Adrenal gland (tissue), 12 donors: ENCODE data around the gene CMKLR1. TPM values are rescaled to one million over a fixed set of nuclear protein-coding genes. Genes with fewer than 3 reads are reported as not detected.

Experiments
- DNase-seq, 7 donors: peaks; one replicate each; pipeline ENCODE4 v3.0.0-alpha.2; 2019 to 2020
- H3K27ac ChIP-seq, 5 donors: fragments of 200-600 bp; sonication (generic) in 4 of 5; 1 replicate in 3 of 5; 2 replicates in 2 of 5; pipeline versions ENCODE4 v1.5.1 to v1.8.0; 2016 to 2020; ENCODE audit warnings: mild to moderate bottlenecking in 1 of 5
- H3K27me3 ChIP-seq: fragments of 200-600 bp; 2 replicates; pipeline ENCODE4 v1.8.0; 2021
- H3K36me3 ChIP-seq, 2 donors: fragments of 200-600 bp; replicated peaks in 1 of 2; 1 replicate in 1 of 2; 2 replicates in 1 of 2; pipeline versions ENCODE4 v1.5.1 to v1.8.0; 2018 to 2022
- H3K4me1 ChIP-seq, 2 donors: fragments of 200-600 bp; replicated peaks in 1 of 2; 1 replicate in 1 of 2; 2 replicates in 1 of 2; pipeline versions ENCODE4 v1.5.1 to v1.8.0; 2018 to 2021
- H3K4me3 ChIP-seq, 4 donors: fragments of 200-600 bp; sonication (generic) in 3 of 4; one replicate each; pipeline ENCODE4 v1.5.1; 2016 to 2018
- H3K9me3 ChIP-seq, 3 donors: fragments of 200-600 bp; sonication (generic) in 1 of 3; replicated peaks in 1 of 3; 1 replicate in 2 of 3; 2 replicates in 1 of 3; pipeline versions ENCODE4 v1.5.1 to v1.8.0; 2016 to 2021
- CTCF ChIP-seq, 6 experiments: fragments of 450-650 bp in 4 of 6; fragments of 200-600 bp in 2 of 6; sonication (generic) in 1 of 6; IDR thresholded peaks; 1 replicate in 5 of 6; 2 replicates in 1 of 6; pipeline versions ENCODE4 v1.5.1 to v1.8.0; 2016 to 2021; ENCODE audit warnings: antibody characterized with exemption in 6 of 6, mild to moderate bottlenecking in 2 of 6, moderate library complexity in 1 of 6
- POLR2A ChIP-seq, 2 donors: fragments of 450-650 bp; IDR thresholded peaks; one replicate each; pipeline ENCODE4 v1.6.1; 2017; ENCODE audit warnings: antibody characterized with exemption in 2 of 2, mild to moderate bottlenecking in 2 of 2, moderate library complexity in 1 of 2
- WGBS, 4 donors: extraction: QIAGEN DNeasy Blood & Tissue Kit in 2 of 4; methylation state at CpG; one replicate each; pipeline versions ENCODE4 v1.1.5 to v1.1.7; 2013 to 2017; 5-methylcytosine and 5-hydroxymethylcytosine counted together
- intact Hi-C, 2 donors: fragments of 100-400 bp; cut with DNase I; formaldehyde crosslinking; loops; one replicate each; pipeline versions ENCODE4 v1.14.1 to v1.15.0; 2022 to 2023
- polyA plus RNA-seq, 3 donors: library from polyadenylated mRNA; stranded (reverse); fragments of 200-250 nt in 2 of 3; fragments of 350-450 nt in 1 of 3; fragmentation: Illumina TruSeq in 1 of 3; extraction: RNeasy Lipid Tissue Mini Kit (QIAGEN cat#74804) in 1 of 3; gene quantifications; one replicate each; pipeline ENCODE4 v1.2.3, GENCODE V29; 2013 to 2014
- total RNA-seq, 9 donors: library from RNA; depleted of rRNA in 4 of 9; stranded (reverse); fragments of >200 nt in 4 of 9; fragments of 120-200 nt in 1 of 9; fragmentation: NEBNext Ultra II Directional in 1 of 9; extraction: Animal tissue kit (Norgen Biotek cat#: 25700) in 1 of 9; gene quantifications; one replicate each; pipeline versions ENCODE4 v1.1.0 to v1.2.4, GENCODE V29; 2013 to 2023
- donor health status: healthy with polysubstance abuse.
- donor health status: Bipolar disorder and iron deficiency.
- donor health status: DM: yes; HTN: yes; CAD: no.
- donor health status: DM: no; HTN: no; CAD: no.
- donor health status: DM: no; HTN: no; CAD: no.
- donor health status: DM: yes; HTN: yes; CAD: no.

The CMKLR1 gene
- total and polyA plus RNA-seq, 12 donors = 2.1 to 26.6 (median 17.0) TPM

- intact Hi-C loops = no loop called here
- WGBS, 4 donors = 55 to 89% (median 79%) methylated on average over 1 of the region's 1 CpG
These were observed 73.0 kb downstream of the CMKLR1 start for GRCh38 chr12:108266131-108266530.

GRCh38 chr12:108265505-108265904 lies 73.6 kb downstream of the CMKLR1 start:
- WGBS, 4 donors = 80 to 90% (median 84%) methylated on average over 1 of the region's 1 CpG
- intact Hi-C loops = no loop called here
- Histone ChIP-seq H3K27me3 (peaks cover 5% of the 10 kb centered on the region), H3K4me1 (no peaks in the 10 kb centered on the region), H3K9me3 (peaks cover 0 to under 1% (median 0%) of the 10 kb centered on the region in 3 donors), H3K4me3 (no peak overlapping the region), H3K36me3 (no peaks in the 10 kb centered on the region), H3K27ac (no peak overlapping the region)
- no peak for TF ChIP-seq POLR2A (IDR thresholded peaks at IDR 0.05)
- no peak for TF ChIP-seq CTCF (IDR thresholded peaks at IDR 0.05)
- no peak for DNase-seq

More at GRCh38 chr12:108266131-108266530, 73.0 kb downstream of the CMKLR1 start:
- Histone ChIP-seq H3K9me3 (no peaks in the 10 kb centered on the region), H3K4me3 (no peak overlapping the region), H3K4me1 (no peaks in the 10 kb centered on the region), H3K27ac (no peak overlapping the region), H3K27me3 (peaks cover 5% of the 10 kb centered on the region), H3K36me3 (no peaks in the 10 kb centered on the region)
- no peak for TF ChIP-seq POLR2A (IDR thresholded peaks at IDR 0.05)
- TF ChIP-seq CTCF (IDR thresholded peaks at IDR 0.05) = no peak
- DNase-seq = no peak

- Histone ChIP-seq H3K27me3 (peaks cover 5% of the 10 kb centered on the region), H3K9me3 (peaks cover 0 to 7% (median 0%) of the 10 kb centered on the region in 3 donors), H3K4me1 (no peaks in the 10 kb centered on the region), H3K36me3 (no peaks in the 10 kb centered on the region), H3K27ac (no peak overlapping the region), H3K4me3 (no peak overlapping the region)
- intact Hi-C loops = no loop called here
- DNase-seq = no peak
- TF ChIP-seq POLR2A (IDR thresholded peaks at IDR 0.05) = no peak
- TF ChIP-seq CTCF (IDR thresholded peaks at IDR 0.05) = no peak
These were observed 78.1 kb downstream of the CMKLR1 start for GRCh38 chr12:108260969-108261368.

- DNase-seq = no peak
- TF ChIP-seq CTCF (IDR thresholded peaks at IDR 0.05) = no peak
- TF ChIP-seq POLR2A (IDR thresholded peaks at IDR 0.05) = no peak
- Histone ChIP-seq H3K27me3 (peaks cover 5% of the 10 kb centered on the region), H3K27ac (no peak overlapping the region), H3K4me3 (no peak overlapping the region), H3K4me1 (no peaks in the 10 kb centered on the region), H3K36me3 (no peaks in the 10 kb centered on the region), H3K9me3 (peaks cover 0 to 7% (median 0%) of the 10 kb centered on the region in 3 donors)
- intact Hi-C loops = no loop called here
- 43 to 63% (median 49%) methylated on average over 3 of the region's 3 CpGs for WGBS, 4 donors
These were observed 79.1 kb downstream of the CMKLR1 start for GRCh38 chr12:108260039-108260438.
